ENCODE data around the gene FAM222A. TPM values are rescaled to one million over a fixed set of nuclear protein-coding genes. Genes with fewer than 3 reads are reported as not detected.

FAM222A gene
- total RNA-seq, 1 experiment from 2014 or later, result 5.5 TPM

GRCh38 chr12:109735825-109736551, 22.4 kb downstream of the FAM222A start:
- no peak for TF ChIP-seq CTCF (conservative IDR thresholded peaks at IDR 0.05; ENCODE audit: low read depth, low read length)
- no peak for DNase-seq (ENCODE audit: low spot score)
- Histone ChIP-seq H3K4me3 (ENCODE audit: low read depth, low read length, poor library complexity, severe bottlenecking) (no peak overlapping the region), H3K27ac (ENCODE audit: low read depth, low read length, poor library complexity, severe bottlenecking) (no peak overlapping the region), H3K9me3 (ENCODE audit: low read depth, low read length, poor library complexity, severe bottlenecking) (no peaks in the 10 kb centered on the region), H3K36me3 (ENCODE audit: insufficient read depth, low read length, poor library complexity, severe bottlenecking) (no peaks in the 10 kb centered on the region), H3K4me1 (ENCODE audit: insufficient read depth, low read length, poor library complexity, severe bottlenecking) (peaks cover 21% of the 10 kb centered on the region), H3K27me3 (replicated peaks; ENCODE audit: insufficient read depth, low read depth, low read length, poor library complexity) (no peaks in the 10 kb centered on the region)
- ChIA-PET CTCF (no interaction called here), POLR2A (ENCODE audit: low non-redundant PET) (no interaction called here)
- no TSS peak for BruUV-seq (replicated peaks)
- intact Hi-C loops (cut with micrococcal nuclease; ENCODE audit: unreplicated experiment), result no loop called here

GRCh38 chr12:109736552-109737108, 23.0 kb downstream of the FAM222A start:
- Histone ChIP-seq H3K4me3 (ENCODE audit: low read depth, low read length, poor library complexity, severe bottlenecking) (no peak overlapping the region), H3K4me1 (ENCODE audit: insufficient read depth, low read length, poor library complexity, severe bottlenecking) (peaks cover 21% of the 10 kb centered on the region), H3K27ac (ENCODE audit: low read depth, low read length, poor library complexity, severe bottlenecking) (no peak overlapping the region), H3K36me3 (ENCODE audit: insufficient read depth, low read length, poor library complexity, severe bottlenecking) (no peaks in the 10 kb centered on the region), H3K27me3 (replicated peaks; ENCODE audit: insufficient read depth, low read depth, low read length, poor library complexity) (no peaks in the 10 kb centered on the region), H3K9me3 (ENCODE audit: low read depth, low read length, poor library complexity, severe bottlenecking) (no peaks in the 10 kb centered on the region)
- TF ChIP-seq CTCF (conservative IDR thresholded peaks at IDR 0.05; ENCODE audit: low read depth, low read length), result no peak
- no peak for TF ChIP-seq EZH2 (IDR thresholded peaks at IDR 0.05; ENCODE audit: borderline replicate concordance, low read depth, low read length, poor library complexity, severe bottlenecking)
- intact Hi-C loops (cut with micrococcal nuclease; ENCODE audit: unreplicated experiment), result no loop called here
- ChIA-PET CTCF (no interaction called here), POLR2A (ENCODE audit: low non-redundant PET) (no interaction called here)
- DNase-seq (ENCODE audit: low spot score), result peak; percentile 77
- BruUV-seq (replicated peaks), result no TSS peak

GRCh38 chr12:109737126-109737525, 23.5 kb downstream of the FAM222A start:
- no peak for TF ChIP-seq CTCF (conservative IDR thresholded peaks at IDR 0.05; ENCODE audit: low read depth, low read length)
- TF ChIP-seq EZH2 (IDR thresholded peaks at IDR 0.05; ENCODE audit: borderline replicate concordance, low read depth, low read length, poor library complexity, severe bottlenecking), result no peak
- H3K36me3 ChIP-seq (ENCODE audit: insufficient read depth, low read length, poor library complexity, severe bottlenecking), result no peaks in the 10 kb centered on the region
- H3K27ac ChIP-seq (ENCODE audit: low read depth, low read length, poor library complexity, severe bottlenecking), result no peak overlapping the region
- BruUV-seq (replicated peaks), result no TSS peak
- ChIA-PET POLR2A (ENCODE audit: low non-redundant PET) (no interaction called here), CTCF (no interaction called here)
- H3K4me3 ChIP-seq (ENCODE audit: low read depth, low read length, poor library complexity, severe bottlenecking), result no peak overlapping the region
- H3K4me1 ChIP-seq (ENCODE audit: insufficient read depth, low read length, poor library complexity, severe bottlenecking), result peaks cover 21% of the 10 kb centered on the region
- no peaks in the 10 kb centered on the region for H3K9me3 ChIP-seq (ENCODE audit: low read depth, low read length, poor library complexity, severe bottlenecking)
- intact Hi-C loops (cut with micrococcal nuclease; ENCODE audit: unreplicated experiment), result no loop called here
- DNase-seq (ENCODE audit: low spot score), result no peak
- no peaks in the 10 kb centered on the region for H3K27me3 ChIP-seq (replicated peaks; ENCODE audit: insufficient read depth, low read depth, low read length, poor library complexity)
